HG02973 (cell line): Measurements from ENCODE around the gene TNS4.

Experiments
- ATAC-seq: cut with Tn5 transposase; IDR thresholded peaks from one replicate; pipeline ENCODE4 v1.9.1; 2021; ENCODE audit warnings: moderate library complexity; ENCODE audit not compliant: unreplicated experiment

TNS4 gene

DNA sequence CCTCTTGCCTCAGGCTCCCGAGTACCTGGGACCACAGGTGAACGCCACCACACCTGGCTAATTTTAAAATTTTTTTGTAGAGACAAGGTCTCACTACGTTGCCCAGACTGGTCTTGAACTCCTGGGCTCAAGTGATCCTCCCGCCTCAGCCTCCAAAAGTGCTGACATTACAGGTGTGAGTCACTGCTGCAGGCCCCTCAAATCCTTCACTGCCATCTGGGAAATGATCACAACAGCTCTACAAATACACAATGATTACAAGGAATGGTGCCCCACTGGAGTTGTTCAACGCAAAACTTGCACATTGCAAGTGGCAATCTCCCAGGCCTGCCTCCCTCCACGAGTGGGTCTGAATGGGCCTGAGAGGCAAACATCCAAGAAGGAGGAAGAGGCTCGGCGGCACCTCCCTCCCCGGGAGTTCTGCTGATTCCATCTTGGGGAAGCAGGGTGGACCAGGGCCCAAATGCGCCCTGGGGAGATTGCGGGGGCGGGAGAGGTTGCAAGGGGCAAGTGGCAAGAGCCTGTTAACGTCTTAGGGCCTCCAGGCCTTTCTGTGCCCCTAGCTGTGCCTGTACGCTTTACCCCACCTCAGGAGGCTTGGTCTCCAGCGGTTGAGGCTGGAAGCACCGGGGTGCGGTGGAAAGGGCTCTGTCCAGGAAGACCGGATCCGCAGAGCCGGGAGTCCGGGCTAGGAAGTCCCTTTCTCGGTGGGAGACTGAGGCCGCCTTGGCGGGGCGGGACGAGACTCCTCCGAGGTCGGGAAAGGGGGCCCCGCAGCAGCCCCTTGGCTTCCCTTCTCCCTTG lies 58.8 kb downstream of the TNS4 start:
- ATAC-seq, result no peak

DNA sequence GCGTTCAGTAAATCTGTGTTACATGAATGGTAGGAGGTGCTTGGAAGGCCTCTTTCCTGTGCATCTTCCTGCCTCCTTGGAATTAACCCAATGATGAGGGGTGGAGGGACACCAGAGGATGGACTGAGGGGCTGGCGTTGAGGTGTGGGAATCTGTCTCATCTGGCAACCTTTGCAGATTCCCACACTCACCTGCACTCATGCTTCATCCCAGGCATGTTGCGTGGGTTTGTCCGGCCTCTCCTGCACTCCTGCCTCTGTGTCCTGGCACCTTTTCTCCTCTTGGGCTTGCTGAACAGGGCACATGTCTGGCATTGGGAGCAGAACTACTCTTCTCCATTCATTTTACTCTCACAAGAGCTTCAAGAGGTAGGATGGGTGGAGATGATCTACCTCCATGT lies 61.3 kb downstream of the TNS4 start:
- ATAC-seq, result no peak

DNA sequence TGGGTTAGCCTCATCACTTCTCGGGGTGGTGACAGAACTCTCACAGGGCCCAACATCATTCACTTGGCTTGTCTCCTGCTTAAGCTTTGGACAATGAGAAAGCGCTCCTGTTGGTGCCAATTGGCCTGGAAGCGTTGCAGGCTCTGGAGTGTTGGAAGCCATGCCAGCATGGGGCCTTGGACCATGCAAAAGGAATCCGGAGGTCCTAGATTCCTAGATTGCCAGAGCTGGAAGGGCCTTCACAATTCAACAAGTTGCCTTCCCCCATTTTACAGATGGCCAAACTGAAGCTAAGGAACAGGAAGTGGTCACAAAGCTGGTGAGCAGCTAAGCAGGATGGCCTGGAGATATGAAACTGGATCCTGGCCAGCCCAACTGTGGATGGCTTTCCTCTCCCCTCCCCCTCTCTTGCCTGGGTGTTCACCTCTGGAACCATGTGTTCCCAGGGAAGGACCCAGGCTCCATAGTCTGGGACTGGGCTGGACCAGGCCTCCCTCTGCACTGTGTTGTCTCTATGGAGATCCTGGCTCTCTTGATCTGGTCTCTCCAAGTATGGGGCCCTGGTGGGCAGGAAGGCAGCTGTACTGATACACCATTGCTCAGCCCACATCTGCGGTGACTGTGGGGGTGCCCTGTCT lies 64.2 kb downstream of the TNS4 start:
- ATAC-seq, result no peak

DNA sequence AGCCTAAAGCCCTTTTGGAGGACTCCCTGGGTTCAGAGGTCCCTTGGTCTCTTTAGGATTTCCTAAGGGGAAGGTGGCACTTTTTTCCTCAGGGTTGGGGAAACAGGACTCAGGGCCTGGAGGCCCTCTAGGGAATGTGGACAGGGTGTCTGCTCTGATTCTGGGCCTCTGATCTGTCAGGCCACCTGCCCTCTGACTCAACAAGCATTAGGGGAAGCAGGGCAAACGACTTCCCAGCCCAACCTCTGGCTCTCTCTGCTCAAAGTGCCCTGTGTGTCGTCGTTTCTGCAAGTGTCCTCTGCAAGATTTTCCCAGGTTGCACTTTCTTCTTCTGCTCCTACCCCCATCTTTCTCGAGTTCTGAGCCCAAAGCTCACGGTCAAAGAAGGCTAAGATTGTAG lies 64.8 kb downstream of the TNS4 start:
- ATAC-seq, result no peak

DNA sequence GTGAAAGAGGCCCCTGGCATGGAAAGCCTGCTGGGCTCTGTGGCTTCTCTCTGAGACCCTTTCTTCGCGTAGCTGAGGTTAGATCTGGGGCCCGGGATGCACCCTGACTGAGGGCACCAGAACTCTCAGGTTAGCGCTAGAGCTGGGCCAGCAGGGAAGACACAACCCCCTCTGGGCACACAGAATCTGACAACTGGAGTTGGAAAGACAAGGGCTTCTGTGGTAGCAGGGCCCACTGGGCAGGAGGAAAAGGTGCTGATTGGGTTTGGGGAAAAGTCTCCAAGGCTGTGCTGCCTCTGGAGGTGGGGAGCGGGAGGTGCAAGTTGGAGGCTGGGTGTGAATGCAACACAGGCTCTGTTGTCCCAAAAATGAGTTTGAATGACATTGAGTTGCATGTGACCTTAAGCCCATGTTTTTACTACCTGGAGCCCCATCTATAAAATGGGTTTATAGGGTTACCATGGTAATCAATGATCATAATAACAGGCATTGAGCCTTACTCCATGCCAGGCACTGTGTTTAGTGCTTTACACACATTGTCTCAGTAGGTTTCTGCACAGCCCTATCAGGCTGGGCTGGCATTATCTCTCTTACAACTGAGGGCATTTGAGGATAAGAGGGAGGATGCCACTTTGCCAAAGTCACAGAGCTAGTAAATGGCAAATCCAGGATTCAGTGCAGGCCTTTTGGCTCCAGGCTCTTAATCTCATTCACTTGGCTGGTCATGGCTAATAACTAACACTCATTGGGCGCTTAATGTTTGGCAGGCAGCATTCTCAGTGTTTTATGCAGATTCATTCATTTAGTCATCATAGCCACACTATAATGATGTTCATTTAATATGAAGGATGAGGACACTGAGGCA lies 67.6 kb downstream of the TNS4 start:
- ATAC-seq, result no peak

DNA sequence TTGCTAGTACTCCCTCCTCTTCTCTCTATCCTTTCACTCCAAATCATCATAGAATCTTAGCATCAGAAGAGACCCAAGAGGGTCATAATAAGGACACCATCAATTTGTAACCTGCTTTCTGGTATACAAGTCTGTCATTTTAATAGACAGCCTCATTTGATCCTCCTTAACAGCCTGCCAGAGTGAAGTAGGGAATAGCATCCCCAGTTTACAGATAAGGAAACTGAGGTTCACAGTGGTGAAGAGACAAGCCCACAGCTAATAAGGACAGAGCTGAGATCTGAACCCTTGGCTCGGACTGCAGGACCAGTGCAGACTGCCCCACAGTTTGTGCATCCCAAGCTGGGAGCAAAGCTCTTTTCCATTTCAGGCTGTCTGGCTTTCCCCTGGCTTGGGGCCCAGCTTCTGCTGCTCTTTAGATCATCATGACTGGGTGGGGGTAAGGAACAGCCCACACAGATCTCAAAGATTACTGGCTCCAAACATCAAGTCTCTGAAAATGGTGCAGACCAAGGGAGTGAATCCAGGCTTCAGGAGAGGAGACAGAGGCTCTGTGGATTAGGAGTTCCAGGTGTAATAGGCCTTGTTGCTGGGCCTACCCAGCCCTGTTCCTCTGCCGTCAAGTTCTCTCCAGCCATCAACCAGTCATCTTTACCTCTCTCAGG lies 68.4 kb downstream of the TNS4 start:
- no peak for ATAC-seq

DNA sequence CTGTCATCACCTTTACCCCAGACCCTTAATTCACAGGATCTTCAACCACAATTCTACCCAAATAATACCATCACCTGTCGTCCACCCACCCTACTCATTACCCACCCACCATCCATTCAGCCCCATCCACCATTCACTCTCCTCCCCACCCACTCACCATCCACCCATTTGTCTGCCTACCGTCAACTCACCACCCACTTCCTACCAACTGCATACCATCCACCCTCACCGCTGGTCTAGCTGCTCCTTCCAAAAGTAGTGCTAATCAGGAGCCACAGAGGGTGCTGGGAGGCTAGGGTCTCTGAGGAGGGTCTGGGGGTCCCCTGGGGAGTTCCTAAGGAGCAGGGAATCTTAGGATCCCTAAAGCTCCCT lies 70.2 kb downstream of the TNS4 start:
- ATAC-seq, result no peak

DNA sequence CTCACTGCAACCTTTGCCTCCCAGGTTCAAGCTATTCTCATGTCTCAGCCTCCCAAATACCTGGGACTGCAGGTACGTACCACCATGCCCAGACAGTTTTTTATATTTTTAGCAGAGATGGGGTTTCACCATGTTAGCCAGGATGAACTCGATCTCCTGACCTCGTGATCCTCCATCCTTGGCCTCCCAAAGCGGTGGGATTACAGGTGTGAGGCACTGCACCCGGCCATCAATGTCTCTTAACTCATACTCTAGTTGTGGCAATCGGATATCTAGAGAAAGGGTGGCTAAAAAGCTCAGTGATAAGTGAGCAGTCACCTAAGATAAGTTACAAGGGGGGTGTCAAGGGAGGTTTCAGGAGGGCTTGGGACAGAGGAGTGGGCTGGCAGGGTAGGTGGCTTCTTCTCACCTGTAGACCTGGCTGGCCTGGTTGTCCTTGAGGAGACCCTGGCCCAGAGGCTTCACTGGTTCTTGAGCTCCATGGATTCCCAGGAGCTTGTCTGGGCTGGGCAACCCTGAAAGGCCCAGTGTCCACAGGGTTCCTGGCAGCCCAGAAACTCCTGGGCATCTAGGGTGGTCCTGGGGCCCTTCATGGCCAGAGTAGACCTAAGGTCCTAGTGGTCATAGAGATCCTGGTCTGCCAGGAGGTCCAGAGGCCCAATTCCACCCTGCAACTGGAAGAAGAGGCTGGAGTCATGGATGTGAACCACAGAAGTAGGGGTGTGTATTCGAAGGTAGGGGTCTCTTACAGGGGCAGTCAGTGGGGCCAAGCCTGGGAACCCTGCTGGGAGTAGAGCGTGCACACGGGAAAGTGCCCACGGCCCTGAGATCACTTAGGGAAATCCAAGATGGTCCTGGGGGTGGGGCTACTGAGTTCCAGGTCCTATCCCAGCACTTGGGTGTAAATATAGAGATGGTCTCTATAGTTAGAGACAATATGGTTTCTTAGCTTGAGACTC lies 70.9 kb downstream of the TNS4 start:
- no peak for ATAC-seq

DNA sequence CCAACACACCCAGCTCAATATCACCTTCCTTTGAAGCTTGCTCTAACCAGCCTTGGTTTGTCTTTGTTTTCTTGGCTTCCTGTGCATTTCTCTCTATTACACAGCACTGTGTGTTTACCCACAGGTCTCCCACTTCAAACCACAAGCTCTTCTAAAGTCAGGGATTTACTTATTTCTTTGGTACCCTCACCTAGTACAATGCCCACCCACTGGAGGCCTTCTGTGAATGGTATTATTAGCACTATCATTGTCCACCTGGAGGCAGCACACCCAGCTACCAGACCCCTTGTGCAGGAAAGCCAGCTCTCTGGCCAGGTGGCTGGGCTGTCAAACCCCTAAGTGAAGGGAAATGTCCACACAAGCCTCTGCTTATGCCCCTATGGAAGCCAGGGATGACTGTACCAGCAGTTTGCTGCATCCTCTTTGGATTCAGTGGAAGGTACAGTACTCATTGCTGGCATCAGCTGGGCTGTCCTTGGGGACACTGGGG lies 74.4 kb downstream of the TNS4 start:
- ATAC-seq, result no peak
